Upper lobe of right lung (tissue), 1 donor: ENCODE results near the gene RHOBTB1. TPM values are rescaled to one million over a fixed set of nuclear protein-coding genes. Genes with fewer than 3 reads are reported as not detected.

Source experiments
- ATAC-seq: fragments of 200-7000 bp; cut with Tn5 transposase; one replicate; pipeline ENCODE4 v1.9.1; 2020; ENCODE audit warnings: mild to moderate bottlenecking, moderate library complexity
- DNase-seq: peaks from one replicate; pipeline ENCODE4 v3.0.0-alpha.2; 2020
- H3K27ac ChIP-seq: fragments of 200-600 bp; one replicate; pipeline ENCODE4 v1.8.0; 2022
- H3K27me3 ChIP-seq: fragments of 200-600 bp; one replicate; pipeline ENCODE4 v1.8.0; 2022; ENCODE audit warnings: mild to moderate bottlenecking
- H3K36me3 ChIP-seq: fragments of 200-600 bp; one replicate; pipeline ENCODE4 v1.8.0; 2022
- H3K4me1 ChIP-seq: fragments of 200-600 bp; one replicate; pipeline ENCODE4 v1.8.0; 2022
- H3K4me3 ChIP-seq: fragments of 200-600 bp; one replicate; pipeline ENCODE4 v1.8.0; 2022; ENCODE audit warnings: mild to moderate bottlenecking
- H3K9me3 ChIP-seq: fragments of 200-600 bp; one replicate; pipeline ENCODE4 v1.8.0; 2022
- intact Hi-C: fragments of 100-400 bp; cut with DNase I; formaldehyde crosslinking; loops from one replicate; pipeline ENCODE4 v1.11.0; 2022
- total RNA-seq: library from RNA; stranded (reverse); fragmentation: NEBNext Ultra II Directional; extraction: Animal tissue kit (Norgen Biotek cat#: 25700); gene quantifications from one replicate; pipeline ENCODE4 v1.2.1, GENCODE V29; 2021
- TF ChIP-seq, protein P1 (sequence below): fragments of 200-600 bp; IDR thresholded peaks from one replicate; pipeline ENCODE4 v1.8.0; 2022; ENCODE audit warnings: antibody characterized with exemption
- donor health status: DM: no; HTN: yes; CAD: no; lungs with severe emphysema.

RHOBTB1 gene
- total RNA-seq, 1 donor from 2014 or later, result 14.5 TPM

DNA sequence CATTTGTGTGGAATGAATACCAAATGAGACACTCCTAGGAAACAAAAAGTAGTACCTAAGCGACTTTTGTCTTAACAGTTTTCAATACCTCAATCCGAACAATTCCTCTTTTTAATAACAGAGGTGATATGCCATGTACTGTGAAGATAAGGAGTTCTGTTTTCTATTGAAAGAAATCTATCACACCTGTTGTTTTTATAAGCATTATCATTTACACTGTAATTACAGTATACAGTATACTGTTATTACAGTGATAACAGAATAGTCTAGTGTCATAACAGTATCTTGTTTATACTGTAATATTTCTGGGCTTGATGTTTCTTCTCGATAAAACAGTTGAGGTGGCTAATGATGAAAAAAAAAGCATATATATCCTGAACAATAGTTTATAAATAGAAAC is 9.4 kb upstream of the RHOBTB1 start:
- Histone ChIP-seq H3K4me1 (no peaks in the 10 kb centered on the region), H3K27me3 (no peaks in the 10 kb centered on the region), H3K9me3 (no peaks in the 10 kb centered on the region), H3K36me3 (no peaks in the 10 kb centered on the region), H3K4me3 (no peak overlapping the region), H3K27ac (no peak overlapping the region)
- DNase-seq (no peak), ATAC-seq (no peak)
- intact Hi-C loops, result no loop called here
- TF ChIP-seq, protein P1, sequence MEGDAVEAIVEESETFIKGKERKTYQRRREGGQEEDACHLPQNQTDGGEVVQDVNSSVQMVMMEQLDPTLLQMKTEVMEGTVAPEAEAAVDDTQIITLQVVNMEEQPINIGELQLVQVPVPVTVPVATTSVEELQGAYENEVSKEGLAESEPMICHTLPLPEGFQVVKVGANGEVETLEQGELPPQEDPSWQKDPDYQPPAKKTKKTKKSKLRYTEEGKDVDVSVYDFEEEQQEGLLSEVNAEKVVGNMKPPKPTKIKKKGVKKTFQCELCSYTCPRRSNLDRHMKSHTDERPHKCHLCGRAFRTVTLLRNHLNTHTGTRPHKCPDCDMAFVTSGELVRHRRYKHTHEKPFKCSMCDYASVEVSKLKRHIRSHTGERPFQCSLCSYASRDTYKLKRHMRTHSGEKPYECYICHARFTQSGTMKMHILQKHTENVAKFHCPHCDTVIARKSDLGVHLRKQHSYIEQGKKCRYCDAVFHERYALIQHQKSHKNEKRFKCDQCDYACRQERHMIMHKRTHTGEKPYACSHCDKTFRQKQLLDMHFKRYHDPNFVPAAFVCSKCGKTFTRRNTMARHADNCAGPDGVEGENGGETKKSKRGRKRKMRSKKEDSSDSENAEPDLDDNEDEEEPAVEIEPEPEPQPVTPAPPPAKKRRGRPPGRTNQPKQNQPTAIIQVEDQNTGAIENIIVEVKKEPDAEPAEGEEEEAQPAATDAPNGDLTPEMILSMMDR, result no peak

DNA sequence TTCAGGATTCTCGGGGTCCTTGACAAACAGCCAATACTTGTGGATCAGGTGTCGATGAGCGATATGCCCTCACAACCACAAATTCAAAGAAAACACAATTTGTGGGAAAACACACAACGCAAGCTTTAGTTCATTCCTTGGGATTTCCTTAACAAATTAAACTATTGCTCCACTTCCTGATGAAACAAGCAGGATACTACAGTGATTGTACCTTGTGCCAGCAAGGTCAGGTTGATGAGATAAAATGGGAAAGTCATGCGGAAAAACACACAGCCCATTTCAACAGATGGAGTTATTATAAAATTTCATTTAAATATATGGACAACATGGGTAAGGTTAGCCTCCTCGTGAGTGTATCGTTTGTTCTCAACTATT is 8.8 kb upstream of the RHOBTB1 start:
- intact Hi-C loops, result no loop called here
- ATAC-seq (no peak), DNase-seq (no peak)
- H3K27ac ChIP-seq, result no peak overlapping the region
- no peak overlapping the region for H3K4me3 ChIP-seq
- no peaks in the 10 kb centered on the region for H3K36me3 ChIP-seq
- no peaks in the 10 kb centered on the region for H3K27me3 ChIP-seq
- TF ChIP-seq, protein P1, result no peak
- H3K4me1 ChIP-seq, result no peaks in the 10 kb centered on the region
- no peaks in the 10 kb centered on the region for H3K9me3 ChIP-seq

DNA sequence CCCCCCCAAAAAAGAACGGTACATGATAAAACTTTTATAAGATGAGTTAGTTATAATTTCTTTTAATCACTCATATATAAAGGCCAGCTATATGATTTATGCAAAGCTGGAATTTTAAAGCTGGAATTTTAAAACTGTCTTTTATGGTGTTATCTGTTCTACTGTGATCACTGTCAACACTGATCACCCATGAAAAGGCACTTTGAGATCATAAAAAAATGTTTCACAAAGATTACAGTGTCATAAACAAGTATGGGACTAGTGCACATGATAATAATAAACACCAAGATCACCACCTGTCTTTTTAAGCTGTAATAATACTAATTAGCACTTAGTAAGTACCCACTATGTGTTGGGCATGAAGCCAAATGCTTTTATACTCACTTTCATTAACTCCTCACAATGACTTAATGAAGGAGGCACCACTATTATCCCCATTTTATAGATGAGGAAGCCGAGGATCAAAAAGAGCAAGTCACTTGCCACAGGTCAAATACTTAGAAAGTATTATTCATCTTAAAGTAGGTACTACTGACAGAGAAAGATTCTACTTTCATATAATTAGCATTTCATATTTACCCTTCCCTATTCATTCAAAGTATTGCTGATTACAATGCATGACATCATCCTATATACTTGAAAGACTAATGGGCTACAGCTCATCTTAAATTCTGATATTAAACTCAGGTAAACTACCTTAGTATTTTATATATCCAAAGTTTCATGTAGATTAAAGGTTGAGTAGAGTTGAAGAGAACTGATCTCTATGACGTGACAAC is 8.3 kb upstream of the RHOBTB1 start:
- Histone ChIP-seq H3K4me3 (no peak overlapping the region), H3K9me3 (no peaks in the 10 kb centered on the region), H3K36me3 (no peaks in the 10 kb centered on the region), H3K27ac (no peak overlapping the region), H3K4me1 (no peaks in the 10 kb centered on the region), H3K27me3 (no peaks in the 10 kb centered on the region)
- TF ChIP-seq, protein P1, result no peak
- ATAC-seq (no peak), DNase-seq (no peak)
- intact Hi-C loops, result no loop called here

DNA sequence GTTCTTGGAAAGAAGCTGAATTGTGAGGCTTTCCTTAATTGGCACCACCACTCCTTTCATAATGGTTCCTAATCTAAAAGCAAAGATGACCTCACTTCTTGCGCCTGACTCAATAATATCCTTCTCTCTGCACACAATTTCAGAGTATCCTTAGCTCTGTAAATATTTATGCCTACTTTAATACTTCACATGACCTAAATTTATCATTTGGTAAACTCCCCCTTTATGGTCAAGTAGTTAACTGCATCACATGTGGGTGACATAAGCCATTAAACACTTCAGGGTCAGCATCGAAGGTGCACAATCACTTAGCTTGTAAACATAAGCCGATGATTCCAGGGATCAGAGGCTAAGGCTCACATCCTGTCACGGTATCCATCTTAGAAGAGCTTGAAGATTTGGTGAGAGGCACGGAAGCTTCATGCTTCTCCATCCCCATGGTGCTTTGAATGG is 7.3 kb upstream of the RHOBTB1 start:
- Histone ChIP-seq H3K4me1 (no peaks in the 10 kb centered on the region), H3K36me3 (no peaks in the 10 kb centered on the region), H3K4me3 (no peak overlapping the region), H3K9me3 (no peaks in the 10 kb centered on the region), H3K27ac (no peak overlapping the region), H3K27me3 (no peaks in the 10 kb centered on the region)
- intact Hi-C loops, result no loop called here
- no peak for ATAC-seq
- DNase-seq, result no peak
- TF ChIP-seq, protein P1, result no peak

DNA sequence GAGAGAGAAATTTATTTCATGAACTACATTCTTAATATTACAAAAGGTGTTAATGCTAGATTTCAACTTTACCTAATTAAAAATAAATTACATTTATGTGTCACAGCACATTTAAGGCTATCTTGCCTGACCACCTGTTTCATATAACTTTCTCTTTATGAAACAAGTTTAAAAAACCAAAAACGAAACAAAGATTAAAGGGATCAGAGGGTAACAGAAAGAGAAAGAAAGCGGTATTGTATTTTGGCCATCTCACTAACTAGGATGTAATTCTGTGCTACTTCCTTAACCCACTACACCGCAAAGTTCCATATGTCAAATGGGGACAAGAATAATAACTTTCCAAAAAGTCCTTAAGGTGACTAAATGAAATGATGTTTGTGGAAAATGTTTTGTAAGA is 6.3 kb upstream of the RHOBTB1 start:
- no peaks in the 10 kb centered on the region for H3K4me1 ChIP-seq

More for the DNA sequence above, 6.3 kb upstream of the RHOBTB1 start:
- ATAC-seq, result no peak
- Histone ChIP-seq H3K4me3 (no peak overlapping the region), H3K27ac (no peak overlapping the region), H3K27me3 (no peaks in the 10 kb centered on the region), H3K9me3 (no peaks in the 10 kb centered on the region), H3K36me3 (no peaks in the 10 kb centered on the region)
- TF ChIP-seq, protein P1, result no peak
- intact Hi-C loops, result no loop called here
- DNase-seq, result no peak
